Stomach (tissue), 9 donors: Measurements from ENCODE around the gene RFPL4AL1. TPM values are rescaled to one million over a fixed set of nuclear protein-coding genes. Genes with fewer than 3 reads are reported as not detected.

Experiments used
- DNase-seq, 2 donors: peaks; one replicate each; pipeline versions ENCODE4 v3.0.0 to v3.0.0-alpha.2; 2013 to 2019
- H3K27ac ChIP-seq, 5 donors: fragments of 200-600 bp in 4 of 5; sonication (generic) in 4 of 5; one replicate each; pipeline ENCODE4 v1.5.1; 2013 to 2019; ENCODE audit warnings: mild to moderate bottlenecking in 1 of 5, moderate library complexity in 1 of 5
- H3K27me3 ChIP-seq, 3 donors: fragments of 200-600 bp; sonication (generic); one replicate each; pipeline ENCODE4 v1.5.1; 2017 to 2019; ENCODE audit warnings: mixed run types in 1 of 3
- H3K36me3 ChIP-seq, 4 donors: fragments of 200-600 bp; sonication (generic); 1 replicate in 3 of 4; 2 replicates in 1 of 4; pipeline ENCODE4 v1.5.1; 2016 to 2019
- H3K4me1 ChIP-seq, 4 donors: fragments of 200-600 bp; sonication (generic); one replicate each; pipeline ENCODE4 v1.5.1; 2016 to 2019
- H3K4me3 ChIP-seq, 4 donors: fragments of 200-600 bp; sonication (generic) in 3 of 4; one replicate each; pipeline ENCODE4 v1.5.1; 2016 to 2019; ENCODE audit warnings: mild to moderate bottlenecking in 1 of 4
- H3K9me3 ChIP-seq, 4 donors: fragments of 200-600 bp; sonication (generic); one replicate each; pipeline ENCODE4 v1.5.1; 2016 to 2019
- EP300 ChIP-seq: sonication (generic); formaldehyde crosslinking; IDR thresholded peaks from one replicate; pipeline ENCODE4 v1.6.1; 2017; ENCODE audit warnings: antibody characterized with exemption
- POLR2A ChIP-seq, 4 donors: fragments of 450-650 bp; IDR thresholded peaks; one replicate each; pipeline ENCODE4 v1.6.1; 2016; ENCODE audit warnings: antibody characterized with exemption in 4 of 4, control low read depth in 2 of 4, mild to moderate bottlenecking in 1 of 4, moderate library complexity in 1 of 4
- POLR2AphosphoS5 ChIP-seq, 3 donors: sonication (generic); formaldehyde crosslinking; IDR thresholded peaks; one replicate each; pipeline ENCODE4 v1.6.1; 2016; ENCODE audit warnings: antibody characterized with exemption in 3 of 3
- WGBS, 5 donors: extraction: QIAGEN DNeasy Blood & Tissue Kit in 3 of 5; methylation state at CpG; one replicate each; pipeline versions ENCODE4 v1.1.5 to v1.1.7; 2013 to 2018; 5-methylcytosine and 5-hydroxymethylcytosine counted together
- intact Hi-C: fragments of 100-400 bp; cut with DNase I; formaldehyde crosslinking; loops from one replicate; pipeline ENCODE4 v1.15.1; 2023; ENCODE audit warnings: low total_unique reads
- polyA plus RNA-seq, 3 donors: library from polyadenylated mRNA; stranded (reverse); fragments of 200-250 nt; gene quantifications; one replicate each; pipeline ENCODE4 v1.2.3, GENCODE V29; 2013
- total RNA-seq, 5 donors: library from RNA; depleted of rRNA; stranded (reverse); fragments of >200 nt; gene quantifications; one replicate each; pipeline versions ENCODE4 v1.1.0 to v1.2.3, GENCODE V29; 2014 to 2016
- TF ChIP-seq, protein P1 (sequence below), 7 experiments: fragments of 450-650 bp in 4 of 7; fragments of 200-600 bp in 3 of 7; sonication (generic) in 3 of 7; IDR thresholded peaks; one replicate each; pipeline ENCODE4 v1.5.1; 2016 to 2019; ENCODE audit warnings: antibody characterized with exemption in 7 of 7, control low read depth in 2 of 7, mild to moderate bottlenecking in 1 of 7
- donor health status: healthy with polysubstance abuse.
- donor health status: Bipolar disorder and iron deficiency.
- donor health status: healthy.

RFPL4AL1 gene
- total and polyA plus RNA-seq, 8 donors: not detected

- H3K27ac ChIP-seq: no peak overlapping the region
- H3K4me3 ChIP-seq: no peak overlapping the region
- no peaks in the 10 kb centered on the region for H3K36me3 ChIP-seq
- WGBS, 5 donors: 77 to 87% (median 84%) methylated on average over 2 of the region's 2 CpGs
- no peak for TF ChIP-seq EP300
- no peak for TF ChIP-seq POLR2A (IDR thresholded peaks at IDR 0.05)
- DNase-seq: no peak
- H3K9me3 ChIP-seq: peaks cover 0 to 8% (median 0%) of the 10 kb centered on the region in 4 donors
- intact Hi-C loops: no loop called here
- no peaks in the 10 kb centered on the region for H3K4me1 ChIP-seq
- H3K27me3 ChIP-seq: no peaks in the 10 kb centered on the region
Observed at GRCh38 chr19:55802281-55802680, 33.4 kb downstream of the RFPL4AL1 start.

DNA sequence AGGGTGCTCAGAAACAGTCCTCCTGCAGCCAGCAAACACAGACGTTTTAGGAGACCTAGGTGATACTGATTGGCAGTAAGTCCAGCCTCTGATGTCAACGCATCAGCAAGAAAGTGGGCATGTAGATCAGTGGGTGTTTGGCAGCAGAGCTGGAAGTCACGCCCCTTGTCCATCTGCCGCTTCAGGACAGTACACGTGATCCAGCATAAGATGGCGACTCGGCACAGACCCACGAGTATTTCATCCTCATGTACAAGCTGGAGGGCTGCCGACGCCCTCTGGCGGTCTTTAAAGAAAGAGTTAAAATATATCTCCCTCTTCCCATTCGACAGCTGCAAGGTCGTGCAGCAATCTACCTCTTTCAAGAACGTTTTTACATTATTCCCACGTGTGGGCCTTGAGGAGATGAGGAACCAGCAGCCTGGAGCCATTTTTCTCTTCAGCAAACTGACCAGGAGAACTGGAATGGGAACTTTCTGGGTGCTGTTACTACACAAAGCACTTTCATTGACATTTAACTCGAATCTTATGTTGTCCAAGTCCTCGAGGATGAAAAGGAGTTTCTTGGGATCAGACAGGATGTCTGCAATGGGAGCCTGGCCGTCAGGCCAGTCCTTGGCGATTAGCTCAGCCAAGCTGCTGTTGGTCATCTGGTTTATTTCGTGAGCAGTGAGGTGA lies 40.6 kb downstream of the RFPL4AL1 start:
- Histone ChIP-seq H3K36me3 (no peaks in the 10 kb centered on the region), H3K27me3 (peaks cover 0 to 6% (median 0%) of the 10 kb centered on the region in 3 donors), H3K4me3 (no peak overlapping the region), H3K27ac (no peak overlapping the region), H3K4me1 (peaks cover 0 to 7% (median 0%) of the 10 kb centered on the region in 4 donors), H3K9me3 (peaks cover 0 to 8% (median 0%) of the 10 kb centered on the region in 4 donors)
- TF ChIP-seq POLR2A (IDR thresholded peaks at IDR 0.05) (no peak), POLR2AphosphoS5 (IDR thresholded peaks at IDR 0.05) (peak in 2 of 3 donors; percentile 7 to 42)
- TF ChIP-seq, protein P1, sequence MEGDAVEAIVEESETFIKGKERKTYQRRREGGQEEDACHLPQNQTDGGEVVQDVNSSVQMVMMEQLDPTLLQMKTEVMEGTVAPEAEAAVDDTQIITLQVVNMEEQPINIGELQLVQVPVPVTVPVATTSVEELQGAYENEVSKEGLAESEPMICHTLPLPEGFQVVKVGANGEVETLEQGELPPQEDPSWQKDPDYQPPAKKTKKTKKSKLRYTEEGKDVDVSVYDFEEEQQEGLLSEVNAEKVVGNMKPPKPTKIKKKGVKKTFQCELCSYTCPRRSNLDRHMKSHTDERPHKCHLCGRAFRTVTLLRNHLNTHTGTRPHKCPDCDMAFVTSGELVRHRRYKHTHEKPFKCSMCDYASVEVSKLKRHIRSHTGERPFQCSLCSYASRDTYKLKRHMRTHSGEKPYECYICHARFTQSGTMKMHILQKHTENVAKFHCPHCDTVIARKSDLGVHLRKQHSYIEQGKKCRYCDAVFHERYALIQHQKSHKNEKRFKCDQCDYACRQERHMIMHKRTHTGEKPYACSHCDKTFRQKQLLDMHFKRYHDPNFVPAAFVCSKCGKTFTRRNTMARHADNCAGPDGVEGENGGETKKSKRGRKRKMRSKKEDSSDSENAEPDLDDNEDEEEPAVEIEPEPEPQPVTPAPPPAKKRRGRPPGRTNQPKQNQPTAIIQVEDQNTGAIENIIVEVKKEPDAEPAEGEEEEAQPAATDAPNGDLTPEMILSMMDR (IDR thresholded peaks at IDR 0.05): peak in 4 of 7 experiments; percentile 8 to 66 (median 32)
- DNase-seq: peak; percentile 74 to 75
- WGBS, 5 donors: 23 to 30% (median 26%) methylated on average over 17 to 20 of the region's 20 CpGs
- intact Hi-C loops: no loop called here

DNA sequence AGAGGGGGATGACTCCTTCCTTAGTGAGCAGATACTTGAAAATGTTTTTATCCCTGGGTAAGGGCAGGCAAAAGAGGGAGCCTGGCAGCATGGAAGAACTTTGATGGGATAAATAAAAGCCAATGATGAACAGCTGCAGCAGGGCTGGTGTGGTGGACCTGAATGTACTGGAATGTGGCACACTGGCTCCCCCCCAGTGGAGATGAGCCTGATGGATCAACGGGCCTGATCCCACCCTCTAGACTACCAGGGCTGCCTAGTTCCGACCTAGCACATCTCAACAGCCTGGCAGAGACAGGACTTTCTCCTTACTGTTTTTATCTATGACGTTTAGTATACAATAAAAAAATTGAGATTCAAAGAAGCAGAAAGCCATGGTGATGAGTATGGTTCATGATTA lies 42.4 kb downstream of the RFPL4AL1 start:
- Histone ChIP-seq H3K27ac (no peak overlapping the region), H3K27me3 (peaks cover 0 to 6% (median 0%) of the 10 kb centered on the region in 3 donors), H3K36me3 (no peaks in the 10 kb centered on the region), H3K9me3 (no peaks in the 10 kb centered on the region), H3K4me1 (peaks cover 0 to 7% (median 0%) of the 10 kb centered on the region in 4 donors), H3K4me3 (no peak overlapping the region)
- TF ChIP-seq POLR2A (IDR thresholded peaks at IDR 0.05) (no peak), POLR2AphosphoS5 (IDR thresholded peaks at IDR 0.05) (no peak)
- intact Hi-C loops: no loop called here
- no peak for DNase-seq
- 59 to 78% (median 65%) methylated on average over 3 of the region's 3 CpGs for WGBS, 5 donors

GRCh38 chr19:55812449-55812848 lies 43.5 kb downstream of the RFPL4AL1 start:
- no peak for DNase-seq
- Histone ChIP-seq H3K9me3 (no peaks in the 10 kb centered on the region), H3K27me3 (peaks cover 0 to 6% (median 0%) of the 10 kb centered on the region in 3 donors), H3K36me3 (no peaks in the 10 kb centered on the region), H3K4me3 (no peak overlapping the region), H3K27ac (no peak overlapping the region), H3K4me1 (peaks cover 0 to 7% (median 0%) of the 10 kb centered on the region in 4 donors)
- WGBS, 5 donors: 44 to 52% (median 50%) methylated on average over 7 of the region's 7 CpGs
- intact Hi-C loops: no loop called here
- TF ChIP-seq, protein P1 (IDR thresholded peaks at IDR 0.05): no peak
- TF ChIP-seq POLR2AphosphoS5 (IDR thresholded peaks at IDR 0.05) (no peak), EP300 (no peak)

DNA sequence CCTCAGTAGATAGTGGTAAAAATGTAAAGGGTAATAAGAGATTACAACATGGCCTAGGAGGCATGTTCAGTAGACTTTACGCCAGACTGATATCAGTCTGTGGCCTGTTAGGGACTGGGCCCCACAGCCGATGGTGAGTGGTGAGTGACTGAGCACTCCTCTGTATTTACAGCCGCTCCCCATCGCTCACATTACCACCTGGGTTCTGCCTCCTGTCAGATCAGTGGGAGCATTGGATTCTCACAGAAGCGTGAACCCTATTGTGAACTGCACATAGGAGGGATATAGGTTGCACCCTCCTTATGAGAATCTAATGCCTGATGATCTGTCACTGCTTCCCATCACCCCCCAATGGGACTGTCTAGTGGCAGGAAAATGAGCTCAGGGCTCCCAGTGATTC lies 45.0 kb downstream of the RFPL4AL1 start:
- H3K27me3 ChIP-seq: peaks cover 0 to 6% (median 0%) of the 10 kb centered on the region in 3 donors
- intact Hi-C loops: no loop called here
- TF ChIP-seq, protein P1 (IDR thresholded peaks at IDR 0.05): no peak
- TF ChIP-seq POLR2A (IDR thresholded peaks at IDR 0.05) (no peak), EP300 (no peak), POLR2AphosphoS5 (IDR thresholded peaks at IDR 0.05) (no peak)
- H3K27ac ChIP-seq: no peak overlapping the region
- H3K9me3 ChIP-seq: no peaks in the 10 kb centered on the region
- DNase-seq: no peak
- H3K4me3 ChIP-seq: no peak overlapping the region
- WGBS, 5 donors: 89 to 97% (median 92%) methylated on average over 5 of the region's 5 CpGs
- H3K4me1 ChIP-seq: peaks cover 0 to 7% (median 0%) of the 10 kb centered on the region in 4 donors
- H3K36me3 ChIP-seq: no peaks in the 10 kb centered on the region
